GM12874 (cell line): Measurements from ENCODE around the gene KCNH2.

Source experiments
- CTCF ChIP-seq: IDR thresholded peaks from 2 replicates; pipeline ENCODE4 v1.5.1; 2011; ENCODE audit warnings: low read depth, mild to moderate bottlenecking, control low read depth, low read length, moderate library complexity; ENCODE audit not compliant: insufficient read depth

Gene KCNH2

DNA sequence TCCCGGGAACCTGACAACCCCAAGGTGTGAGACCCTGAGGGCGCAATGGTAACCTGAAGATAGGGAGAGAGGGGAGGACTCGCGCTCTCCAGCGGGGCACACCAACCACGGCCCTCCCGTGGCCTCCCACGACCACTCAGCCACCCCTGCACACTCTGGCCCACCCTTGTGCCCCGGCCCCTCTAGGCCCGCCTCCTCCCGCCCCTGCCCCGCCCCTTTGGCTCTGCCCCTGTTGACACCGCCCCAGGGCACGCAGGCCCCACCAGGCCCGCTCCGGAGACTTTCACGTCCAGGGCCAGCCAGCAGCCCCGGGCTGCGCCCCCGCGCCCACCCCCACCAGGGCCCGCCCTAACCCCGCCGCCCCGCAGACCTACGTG lies 35.2 kb upstream of the KCNH2 start:
- TF ChIP-seq CTCF: no peak

GRCh38 chr7:151012911-151013347 lies 34.8 kb upstream of the KCNH2 start:
- 0 out of 2 replicates have a peak, but pooled peaks have one; percentile 12 for TF ChIP-seq CTCF

GRCh38 chr7:151012031-151012692 lies 34.0 kb upstream of the KCNH2 start:
- TF ChIP-seq CTCF: no peak

GRCh38 chr7:151011097-151011409 lies 32.9 kb upstream of the KCNH2 start:
- no peak for TF ChIP-seq CTCF

GRCh38 chr7:151010307-151011096 lies 32.4 kb upstream of the KCNH2 start:
- TF ChIP-seq CTCF: no peak

GRCh38 chr7:151010037-151010306 lies 31.9 kb upstream of the KCNH2 start:
- TF ChIP-seq CTCF: no peak

- TF ChIP-seq CTCF: no peak
Measured at GRCh38 chr7:151009327-151010036, 31.4 kb upstream of the KCNH2 start.
